ENCODE data around the gene INPP5K.
A peak's percentile ranks its signal among the peaks of the same experiment; 100 is the strongest.
"Not testable (repeated sequence)": the region's sequence is repeated elsewhere in the genome, so short reads cannot be mapped to it uniquely, and the experiment has no call there.

INPP5K gene
- long read RNA-seq, donor 1, transcript INPP5K-204 (12 exons, 2,988 nt): major isoform, 10 of 11 reads
- long read RNA-seq, donor 1, partial matches to known transcripts: 0 of 11 reads
- long read RNA-seq, donor 1, other reads (novel, unspliced or antisense): 0 of 11 reads
- long read RNA-seq, donor 2, partial matches to known transcripts: 0 of 2 reads
- long read RNA-seq, donor 2, other reads (novel, unspliced or antisense): 0 of 2 reads
- long read RNA-seq, donor 3, partial matches to known transcripts: 0 of 3 reads
- long read RNA-seq, donor 3, other reads (novel, unspliced or antisense): 0 of 3 reads
- long read RNA-seq, donor 4, transcript INPP5K-204 (12 exons, 2,988 nt): major isoform, 6 of 6 reads
- long read RNA-seq, donor 4, partial matches to known transcripts: 0 of 6 reads
- long read RNA-seq, donor 4, other reads (novel, unspliced or antisense): 0 of 6 reads
- long read RNA-seq, donor 5, transcript INPP5K-204 (12 exons, 2,988 nt): major isoform, 7 of 7 reads
- long read RNA-seq, donor 5, partial matches to known transcripts: 0 of 7 reads
- long read RNA-seq, donor 5, other reads (novel, unspliced or antisense): 0 of 7 reads
- long read RNA-seq, donor 6, partial matches to known transcripts: 6 of 10 reads
- long read RNA-seq, donor 6, other reads (novel, unspliced or antisense): 0 of 10 reads
- long read RNA-seq, donor 7: 0 reads
- long read RNA-seq, donor 8, transcript INPP5K-204 (12 exons, 2,988 nt): major isoform, 5 of 5 reads
- long read RNA-seq, donor 8, partial matches to known transcripts: 0 of 5 reads
- long read RNA-seq, donor 8, other reads (novel, unspliced or antisense): 0 of 5 reads

- DNase-seq: peak; percentile 91
Observed at GRCh38 chr17:1516388-1517161, at the start of gene INPP5K. Gene INPP5K (minus strand): TSS chr17:1516612. CDS start chr17:1516499, 113 bp downstream.

DNA sequence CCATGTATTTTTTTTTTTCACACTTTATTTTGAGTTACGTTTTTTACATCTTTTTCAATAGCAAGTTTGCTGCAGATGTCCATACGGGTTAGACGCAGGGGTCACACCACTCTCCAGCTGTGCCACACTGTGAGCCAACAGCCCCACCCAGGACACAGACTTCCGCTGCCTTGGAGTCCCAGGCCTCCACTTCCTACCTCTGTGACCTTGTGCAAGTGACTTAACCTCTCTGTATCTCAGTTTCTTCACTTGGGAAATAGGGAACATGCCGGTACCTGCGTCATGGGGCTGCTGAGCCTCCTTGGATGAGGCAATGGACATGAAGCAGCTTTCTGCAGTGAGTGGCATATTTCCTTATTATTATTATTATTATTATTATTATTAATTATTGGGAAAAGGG lies 49.5 kb upstream of the INPP5K start:
- DNase-seq: no peak

DNA sequence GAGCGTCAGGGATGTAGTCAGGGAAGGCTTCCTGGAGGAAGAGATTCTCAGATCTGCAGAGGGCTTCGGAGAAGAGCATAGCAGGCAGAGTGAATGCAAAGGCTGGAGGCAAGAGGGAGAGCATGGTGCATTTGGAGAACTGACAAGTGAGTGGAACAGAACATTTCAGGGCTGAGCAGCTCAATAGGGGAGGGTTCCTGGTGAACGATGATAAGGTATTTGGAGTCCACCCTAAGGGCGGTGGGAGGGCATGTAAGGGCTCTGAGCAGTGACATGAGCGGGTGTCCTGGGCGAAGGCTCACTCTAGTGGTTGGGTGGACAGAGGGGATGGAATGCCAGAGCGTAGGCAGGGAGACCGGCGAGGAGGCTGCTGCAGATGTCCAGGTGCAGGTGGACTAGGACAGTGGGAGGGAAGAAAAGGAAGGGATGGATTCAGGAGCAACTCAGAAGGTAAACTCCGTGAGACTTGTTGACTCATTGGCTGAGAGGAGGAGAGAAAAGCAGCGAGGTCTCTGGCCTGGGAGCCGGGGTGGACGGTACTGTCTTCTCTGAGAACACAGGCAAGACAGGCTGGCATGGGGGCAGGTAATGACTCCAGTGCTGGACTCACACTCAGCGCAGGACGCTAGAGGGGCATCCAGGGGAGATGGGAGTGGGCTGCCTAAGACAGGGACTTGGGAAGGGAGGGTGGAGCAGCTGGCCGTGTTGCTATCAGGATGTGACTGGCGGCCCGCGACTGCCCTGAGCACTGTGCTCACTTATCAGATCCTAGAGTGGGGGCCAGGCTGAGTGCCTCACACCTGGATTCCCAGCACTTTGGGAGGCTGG lies 47.6 kb upstream of the INPP5K start:
- DNase-seq: peak; percentile 32

DNA sequence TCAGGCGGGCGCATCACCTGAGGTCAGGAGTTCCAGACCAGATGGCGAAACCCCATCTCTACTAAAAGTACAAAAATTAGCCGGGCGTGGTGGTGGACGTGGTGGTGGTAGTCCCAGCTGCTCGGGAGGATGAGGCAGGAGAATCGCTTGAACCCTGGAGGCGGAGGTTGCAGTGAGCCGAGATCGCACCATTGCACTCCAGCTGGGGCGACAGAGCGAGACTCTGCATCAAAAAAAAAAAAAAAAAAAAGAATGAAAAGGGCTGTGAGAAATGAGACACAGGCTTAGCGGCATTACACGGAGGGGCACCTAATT lies 47.0 kb upstream of the INPP5K start:
- DNase-seq: not testable (repeated sequence)

DNA sequence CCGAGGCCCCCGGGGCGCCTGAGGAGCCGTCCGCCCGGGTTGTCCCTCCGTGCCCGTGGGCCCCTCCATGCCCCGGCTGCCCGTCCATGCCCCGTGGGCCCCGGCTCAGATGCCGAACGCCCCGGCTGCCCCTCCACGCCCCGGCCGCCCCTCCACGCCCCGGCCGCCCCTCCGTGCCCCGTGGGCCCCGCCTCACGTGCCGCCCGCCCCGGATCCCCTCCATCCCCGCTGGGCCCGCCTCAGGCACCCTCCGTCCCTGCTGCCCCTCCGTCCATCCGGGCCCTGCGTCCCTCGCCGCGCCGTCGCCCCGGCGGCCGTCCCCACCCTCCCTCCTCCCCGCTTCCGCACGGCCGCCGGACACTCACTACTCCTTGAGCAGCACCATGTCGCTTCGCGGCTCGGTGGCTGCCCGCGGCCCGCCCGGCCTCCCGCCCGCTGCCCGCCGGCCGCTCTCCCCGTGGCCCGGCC lies 45.8 kb upstream of the INPP5K start:
- no peak for DNase-seq

DNA sequence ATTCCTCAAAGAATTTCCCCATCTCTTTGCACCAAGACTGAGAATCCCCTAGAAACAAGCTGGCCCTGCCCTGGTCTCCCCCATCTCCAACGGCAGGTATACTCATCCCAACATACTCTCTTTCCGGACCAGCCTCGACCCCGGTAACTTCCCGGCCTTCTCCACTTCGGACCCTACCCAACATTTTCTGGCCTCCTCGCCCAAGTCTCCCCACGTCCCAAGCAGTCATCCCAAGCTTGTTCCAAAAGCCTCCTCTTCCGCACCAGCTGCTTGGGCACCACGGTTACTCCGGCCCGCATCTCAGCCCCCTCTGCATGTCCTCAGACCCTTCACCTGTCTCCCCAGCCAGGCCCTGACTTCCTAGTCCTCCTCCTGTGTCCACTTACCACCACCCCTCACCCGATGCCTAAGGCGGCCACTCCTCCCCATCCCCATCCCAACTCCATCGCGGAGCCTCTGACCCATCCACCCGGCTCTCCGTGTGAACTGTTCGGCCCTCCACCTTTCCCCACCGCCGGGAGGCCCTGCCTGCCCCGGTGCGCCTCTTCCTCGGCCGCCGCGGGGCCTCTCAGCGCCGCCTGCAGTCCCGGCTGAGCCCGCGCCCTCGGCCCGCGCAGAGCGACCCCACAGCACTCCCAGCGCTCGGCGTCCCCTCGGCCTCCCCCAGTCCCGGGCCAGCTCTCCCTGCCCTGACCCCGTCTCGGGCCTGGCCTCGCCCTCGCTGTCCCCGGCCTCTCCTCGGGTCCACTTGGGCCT lies 45.2 kb upstream of the INPP5K start:
- DNase-seq: peak; percentile 75

- no peak for DNase-seq
Observed at GRCh38 chr17:1560858-1561355, 44.5 kb upstream of the INPP5K start.

- peak; percentile 59 for DNase-seq
Observed at GRCh38 chr17:1560101-1560857, 43.9 kb upstream of the INPP5K start.

GRCh38 chr17:1559047-1560043 lies 42.9 kb upstream of the INPP5K start:
- DNase-seq: peak; percentile 55

DNA sequence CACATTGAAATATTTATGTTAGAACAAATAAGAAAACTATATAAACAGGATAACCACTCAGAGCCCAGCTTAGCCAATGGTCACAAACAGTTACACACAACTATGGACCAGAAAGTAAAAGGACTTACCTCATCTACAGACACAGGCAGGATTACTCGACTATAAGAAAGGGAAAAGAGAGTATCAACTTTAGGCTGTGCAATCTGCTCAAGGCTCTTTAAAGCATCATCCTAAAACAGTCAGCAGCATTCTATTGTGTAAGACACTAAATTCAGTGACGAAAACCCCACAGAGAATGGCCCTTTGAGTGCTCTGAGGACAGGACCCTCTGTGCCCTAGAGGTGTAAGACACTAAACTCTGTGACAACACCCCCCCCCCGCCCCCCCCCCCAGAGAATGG lies 42.0 kb upstream of the INPP5K start:
- no peak for DNase-seq

DNA sequence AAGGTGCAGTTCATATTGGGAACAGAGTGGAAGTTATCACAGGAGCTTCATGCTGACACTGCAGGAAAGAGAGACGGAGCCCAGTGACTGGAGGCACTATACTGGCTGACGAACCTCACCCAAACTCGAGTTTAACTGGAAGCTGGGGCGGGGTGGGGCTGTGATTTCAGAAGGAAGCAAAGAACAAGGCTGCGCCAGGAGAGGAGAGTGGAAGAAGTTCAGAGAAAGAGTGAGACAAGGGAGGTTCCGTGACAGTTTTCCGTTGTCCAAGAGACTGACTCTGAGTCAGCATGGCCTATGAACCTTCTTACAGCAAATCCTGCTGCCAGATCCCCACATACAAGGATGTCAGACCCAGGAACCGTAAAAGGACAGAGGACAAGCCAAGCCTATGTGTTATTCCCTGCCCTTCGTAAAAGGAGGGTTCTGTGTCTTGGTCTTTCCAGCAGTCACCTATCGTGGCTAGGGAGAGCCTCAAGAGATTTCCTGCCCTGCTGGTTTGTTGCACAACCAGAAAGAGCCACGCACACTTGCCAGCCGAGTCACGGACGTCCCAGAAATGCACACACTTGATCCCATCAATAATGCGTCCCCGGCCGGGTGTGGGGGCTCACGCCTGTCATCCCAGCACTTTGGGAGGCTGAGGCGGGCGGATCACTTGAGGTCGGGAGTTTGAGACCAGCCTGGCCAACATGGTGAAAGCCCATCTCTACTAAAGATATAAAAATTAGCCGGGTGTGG lies 41.1 kb upstream of the INPP5K start:
- DNase-seq: no peak

GRCh38 chr17:1555651-1556471 lies 39.4 kb upstream of the INPP5K start:
- no peak for DNase-seq

DNA sequence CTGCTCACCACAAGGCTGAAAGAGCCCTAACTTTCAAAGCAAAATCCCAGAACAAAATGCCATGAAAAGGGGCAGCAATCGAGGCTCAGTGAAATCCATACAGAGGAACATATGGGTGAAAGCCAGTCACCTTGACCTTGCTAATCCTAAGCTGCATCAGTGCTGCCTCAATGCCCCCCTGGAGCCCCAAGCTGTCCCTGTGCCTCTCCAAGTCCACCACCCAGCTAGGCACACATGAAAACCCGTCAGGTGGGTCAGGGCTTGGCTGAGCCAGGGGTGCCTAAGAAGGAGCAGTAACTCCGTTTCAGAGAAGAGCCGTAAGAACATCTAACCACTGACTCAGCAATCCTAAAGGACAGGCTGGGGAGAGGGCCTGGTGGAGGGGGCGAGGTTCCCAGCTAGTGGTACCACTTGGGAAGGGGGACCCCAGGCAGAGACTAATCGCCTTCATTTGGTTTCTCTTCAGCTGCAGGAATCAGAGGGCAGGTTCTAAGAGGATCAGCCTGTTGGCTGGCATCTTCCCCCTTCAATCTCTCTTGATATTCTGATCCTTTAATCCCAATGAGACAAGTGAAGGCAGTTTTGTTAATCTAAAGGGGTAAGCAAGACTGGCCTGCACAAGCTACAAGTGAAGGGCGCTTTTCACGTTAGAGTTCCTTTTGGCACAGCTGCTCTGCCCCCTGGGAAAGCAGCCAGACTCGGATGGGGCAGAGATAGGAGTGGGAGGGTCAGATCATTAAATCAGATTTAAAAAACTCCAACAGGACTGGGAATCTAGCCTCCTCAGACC lies 38.5 kb upstream of the INPP5K start:
- no peak for DNase-seq

- DNase-seq: no peak
Observed at GRCh38 chr17:1553354-1554266, 37.2 kb upstream of the INPP5K start.

DNA sequence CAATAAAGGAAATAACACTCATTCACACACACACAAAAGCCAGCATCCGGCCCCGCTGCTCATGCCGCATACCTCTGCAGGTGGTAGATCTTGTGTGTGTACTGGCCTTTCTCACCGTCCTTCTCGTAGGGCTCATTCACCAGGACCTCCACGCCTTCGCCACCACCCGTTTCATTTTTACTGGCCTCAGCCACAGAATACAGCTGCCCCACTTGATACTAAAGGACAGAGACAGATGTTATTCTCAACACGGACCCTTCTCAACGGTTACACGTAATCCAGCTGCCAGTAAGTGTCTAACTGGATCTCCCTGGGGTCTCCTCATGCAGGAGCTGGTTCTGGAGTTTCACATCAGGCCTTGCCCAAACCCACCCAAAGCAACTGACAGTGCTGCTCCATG lies 36.5 kb upstream of the INPP5K start:
- DNase-seq: no peak

Measured in right kidney (tissue), 9 donors.